CD14-positive monocyte (primary cell): ENCODE measurements around the gene AKR1C2. TPM values are rescaled to one million over a fixed set of nuclear protein-coding genes. Genes with fewer than 3 reads are reported as not detected.

Experiments used
- DNase-seq, 3 donors: peaks; one replicate each; pipeline ENCODE4 v3.0.0-alpha.2; 2011 to 2022
- H2AFZ ChIP-seq: 2 replicates; pipeline ENCODE4 v1.6.0; 2012; ENCODE audit warnings: mild to moderate bottlenecking, low read depth, low read length, inconsistent platforms; ENCODE audit not compliant: insufficient read depth, poor library complexity, severe bottlenecking
- H3K27ac ChIP-seq, 2 donors: 1 replicate in 1 of 2; 2 replicates in 1 of 2; pipeline ENCODE4 v1.5.1; 2012 to 2013; ENCODE audit warnings: low read length in 2 of 2, control low read depth in 1 of 2, inconsistent platforms in 1 of 2, low read depth in 1 of 2, mild to moderate bottlenecking in 1 of 2
- H3K27me3 ChIP-seq, 2 donors: one replicate each; pipeline versions ENCODE4 v1.6.0 to v1.6.1; 2011 to 2013; ENCODE audit warnings: low read length in 2 of 2; ENCODE audit not compliant: control insufficient read depth in 2 of 2, insufficient read depth in 2 of 2
- H3K36me3 ChIP-seq, 2 donors: replicated peaks in 1 of 2; 1 replicate in 1 of 2; 2 replicates in 1 of 2; pipeline versions ENCODE4 v1.5.1 to v1.6.1; 2012 to 2013; ENCODE audit warnings: low read length in 2 of 2, control low read depth in 1 of 2, inconsistent platforms in 1 of 2, mild to moderate bottlenecking in 1 of 2; ENCODE audit not compliant: insufficient read depth in 2 of 2, control insufficient read depth in 1 of 2
- H3K4me1 ChIP-seq, 2 donors: 1 replicate in 1 of 2; 2 replicates in 1 of 2; pipeline versions ENCODE4 v1.5.1 to v1.6.1; 2012 to 2013; ENCODE audit warnings: low read length in 2 of 2, control low read depth in 1 of 2, inconsistent platforms in 1 of 2, mild to moderate bottlenecking in 1 of 2, moderate library complexity in 1 of 2; ENCODE audit not compliant: insufficient read depth in 2 of 2, control insufficient read depth in 1 of 2
- H3K4me2 ChIP-seq: replicated peaks from 2 replicates; pipeline ENCODE3; 2012; ENCODE audit warnings: low read length, moderate library complexity, mild to moderate bottlenecking; ENCODE audit not compliant: poor library complexity, severe bottlenecking; ENCODE audit errors: extremely low read depth
- H3K4me3 ChIP-seq, 3 experiments: fragments of 200-600 bp in 1 of 3; sonication (generic) in 1 of 3; replicated peaks in 1 of 3; 1 replicate in 2 of 3; 2 replicates in 1 of 3; pipeline ENCODE4 v1.5.1; 2011 to 2013; ENCODE audit warnings: low read length in 3 of 3, mild to moderate bottlenecking in 3 of 3, control low read depth in 2 of 3, low read depth in 2 of 3, inconsistent platforms in 1 of 3, moderate library complexity in 1 of 3
- H3K79me2 ChIP-seq: 2 replicates; pipeline ENCODE4 v1.6.0; 2012; ENCODE audit warnings: mild to moderate bottlenecking, control low read depth, inconsistent platforms, low read length, moderate library complexity; ENCODE audit not compliant: insufficient read depth
- H3K9ac ChIP-seq: 2 replicates; pipeline ENCODE4 v1.6.0; 2017; ENCODE audit warnings: low read length, mild to moderate bottlenecking; ENCODE audit not compliant: insufficient read depth, poor library complexity, severe bottlenecking
- H3K9me3 ChIP-seq, 2 donors: replicated peaks in 1 of 2; 1 replicate in 1 of 2; 2 replicates in 1 of 2; pipeline versions ENCODE4 v1.5.1 to v1.6.1; 2012 to 2013; ENCODE audit warnings: low read length in 2 of 2, control low read depth in 1 of 2; ENCODE audit not compliant: control insufficient read depth in 1 of 2, insufficient read depth in 1 of 2
- H4K20me1 ChIP-seq: 2 replicates; pipeline ENCODE4 v1.6.0; 2012; ENCODE audit warnings: mild to moderate bottlenecking, low read length, control low read depth, moderate library complexity; ENCODE audit not compliant: insufficient read depth
- H3K27ac Mint-ChIP-seq, 7 donors: one replicate each; pipeline ENCODE4 v1.8.0; 2020; ENCODE audit warnings: mild to moderate bottlenecking in 7 of 7, mixed read lengths in 7 of 7, moderate library complexity in 6 of 7, inconsistent platforms in 2 of 7
- H3K27me3 Mint-ChIP-seq, 3 donors: one replicate each; pipeline ENCODE4 v1.8.0; 2021 to 2022; ENCODE audit warnings: low read depth in 3 of 3, mild to moderate bottlenecking in 3 of 3, mixed read lengths in 3 of 3, moderate library complexity in 3 of 3, inconsistent platforms in 1 of 3
- H3K36me3 Mint-ChIP-seq, 2 donors: one replicate each; pipeline ENCODE4 v1.8.0; 2020; ENCODE audit warnings: mixed read lengths in 2 of 2, inconsistent platforms in 1 of 2, mild to moderate bottlenecking in 1 of 2
- H3K4me1 Mint-ChIP-seq: one replicate; pipeline ENCODE4 v1.8.0; 2020; ENCODE audit warnings: mild to moderate bottlenecking, mixed read lengths
- H3K4me3 Mint-ChIP-seq, 2 donors: one replicate each; pipeline ENCODE4 v1.8.0; 2020; ENCODE audit warnings: mild to moderate bottlenecking in 2 of 2, mixed read lengths in 2 of 2, moderate library complexity in 1 of 2
- H3K9me3 Mint-ChIP-seq, 7 donors: one replicate each; pipeline ENCODE4 v1.8.0; 2020 to 2022; ENCODE audit warnings: mixed read lengths in 7 of 7, mild to moderate bottlenecking in 6 of 7, moderate library complexity in 6 of 7, inconsistent platforms in 2 of 7
- CTCF ChIP-seq: fragments of 200-600 bp; IDR thresholded peaks from one replicate; pipeline ENCODE4 v1.8.0; 2022; ENCODE audit warnings: antibody characterized with exemption, mild to moderate bottlenecking
- WGBS: methylation state at CpG from one replicate; pipeline ENCODE4 v1.1.5; 2013; ENCODE audit warnings: missing lambda C conversion rate; ENCODE audit not compliant: insufficient coverage; 5-methylcytosine and 5-hydroxymethylcytosine counted together
- intact Hi-C, 2 donors: fragments of 100-400 bp; cut with micrococcal nuclease; formaldehyde crosslinking; loops; one replicate each; pipeline versions ENCODE4 v1.15.0 to v1.15.1; 2023
- polyA plus RNA-seq, 3 donors: library from polyadenylated mRNA; depleted of rRNA in 1 of 3; unstranded in 2 of 3; stranded (reverse) in 1 of 3; fragments of 300-500 nt in 2 of 3; fragments of >200 nt in 1 of 3; fragmentation: Illumina TruSeq in 2 of 3; gene quantifications; 1 replicate in 2 of 3; 2 replicates in 1 of 3; pipeline ENCODE4 v1.2.3, GENCODE V29; 2012 to 2021

AKR1C2 gene
- polyA plus RNA-seq, 3 donors, result 0.13 TPM; not detected in 2

- intact Hi-C loops, result no loop called here
- WGBS, result 83% methylated on average over 1 of the region's 2 CpGs
- Histone ChIP-seq H3K9ac (no peak overlapping the region), H3K4me3 (no peak overlapping the region), H2AFZ (no peak overlapping the region), H3K4me2 (no peak overlapping the region), H3K9me3 (no peaks in the 10 kb centered on the region), H3K36me3 (no peaks in the 10 kb centered on the region), H3K4me1 (no peaks in the 10 kb centered on the region), H4K20me1 (no peaks in the 10 kb centered on the region), H3K27me3 (no peaks in the 10 kb centered on the region), H3K79me2 (no peaks in the 10 kb centered on the region), H3K27ac (no peak overlapping the region)
- TF ChIP-seq CTCF, result no peak
- H3K4me3 Mint-ChIP-seq, result no peak overlapping the region
- peaks cover 0 to 6% (median 3%) of the 10 kb centered on the region in 7 donors for H3K9me3 Mint-ChIP-seq
- no peaks in the 10 kb centered on the region for H3K36me3 Mint-ChIP-seq
- H3K4me1 Mint-ChIP-seq, result no peaks in the 10 kb centered on the region
- DNase-seq, result no peak
- peaks cover 0 to 2% (median 0%) of the 10 kb centered on the region in 3 donors for H3K27me3 Mint-ChIP-seq
- H3K27ac Mint-ChIP-seq, result peak overlapping the region in 2 of 7 donors; percentile 1 to 48
Measured at GRCh38 chr10:4945766-4946717, 57.6 kb downstream of the AKR1C2 start.

- H3K4me1 ChIP-seq, result no peaks in the 10 kb centered on the region
Measured at GRCh38 chr10:4944841-4945240, 58.8 kb downstream of the AKR1C2 start.

More at GRCh38 chr10:4944841-4945240, 58.8 kb downstream of the AKR1C2 start:
- no peaks in the 10 kb centered on the region for H3K79me2 ChIP-seq
- intact Hi-C loops, result no loop called here
- peaks cover 0 to 2% (median 0%) of the 10 kb centered on the region in 3 donors for H3K27me3 Mint-ChIP-seq
- H4K20me1 ChIP-seq, result no peaks in the 10 kb centered on the region
- no peaks in the 10 kb centered on the region for H3K36me3 Mint-ChIP-seq
- no peaks in the 10 kb centered on the region for H3K9me3 ChIP-seq
- H3K27me3 ChIP-seq, result no peaks in the 10 kb centered on the region
- no peaks in the 10 kb centered on the region for H3K36me3 ChIP-seq
- H3K4me3 Mint-ChIP-seq, result no peak overlapping the region
- no peak overlapping the region for H2AFZ ChIP-seq
- DNase-seq, result no peak
- no peak overlapping the region for H3K4me2 ChIP-seq
- peaks cover under 1% of the 10 kb centered on the region for H3K4me1 Mint-ChIP-seq
- no peak for TF ChIP-seq CTCF
- H3K27ac ChIP-seq, result no peak overlapping the region
- H3K4me3 ChIP-seq, result no peak overlapping the region
- peak overlapping the region in 1 of 7 donors; percentile 22 for H3K27ac Mint-ChIP-seq
- WGBS, result no CpG with 5 or more reads among the region's 1 CpG
- no peak overlapping the region for H3K9ac ChIP-seq
- H3K9me3 Mint-ChIP-seq, result peaks cover 0 to 6% (median 3%) of the 10 kb centered on the region in 7 donors
